GM23338 (cell line): ENCODE results near the gene RSPH10B.
"Not testable (repeated sequence)": the region's sequence is repeated elsewhere in the genome, so short reads cannot be mapped to it uniquely, and the experiment has no call there.

Experiments
- CREB1 ChIP-seq: fragments of 250-450 bp; sonication (Bioruptor Pico); IDR thresholded peaks from 2 replicates; pipeline ENCODE4 v1.5.0; 2020; ENCODE audit warnings: low read depth, mild to moderate bottlenecking, moderate library complexity
- CTCF ChIP-seq, 2 experiments: fragments of 200-600 bp in 1 of 2; sonication (generic) in 1 of 2; conservative IDR thresholded peaks; 2 replicates each; pipeline versions ENCODE4 v1.5.1 to v1.6.1; 2016 to 2017; ENCODE audit warnings: antibody characterized with exemption in 2 of 2, low read depth in 2 of 2, mild to moderate bottlenecking in 2 of 2, moderate library complexity in 1 of 2
- EZH2 ChIP-seq: fragments of 200-600 bp; sonication (generic); IDR thresholded peaks from one replicate; pipeline ENCODE4 v1.8.0; 2017; ENCODE audit warnings: antibody characterized with exemption, mild to moderate bottlenecking, low read depth; ENCODE audit not compliant: unreplicated experiment
- EZH2phosphoT487 ChIP-seq: fragments of 200-600 bp; sonication (generic); IDR thresholded peaks from one replicate; pipeline ENCODE4 v1.8.1; 2018; ENCODE audit warnings: antibody characterized with exemption; ENCODE audit not compliant: unreplicated experiment
- JUNB ChIP-seq: IDR thresholded peaks from one replicate; pipeline ENCODE4 v1.6.1; 2016; ENCODE audit warnings: antibody characterized with exemption; ENCODE audit not compliant: unreplicated experiment
- POLR2AphosphoS5 ChIP-seq: IDR thresholded peaks from 2 replicates; pipeline ENCODE4 v1.6.1; 2016; ENCODE audit warnings: antibody characterized with exemption, low read depth
- REST ChIP-seq: IDR thresholded peaks from one replicate; pipeline ENCODE4 v1.6.1; 2018; ENCODE audit warnings: antibody characterized with exemption; ENCODE audit not compliant: unreplicated experiment
- ZNF114 ChIP-seq: fragments of 250-450 bp; sonication (Bioruptor Pico); IDR thresholded peaks from 2 replicates; pipeline ENCODE4 v1.5.0; 2020; ENCODE audit warnings: mild to moderate bottlenecking, moderate library complexity

- not testable (repeated sequence) for TF ChIP-seq CTCF (conservative IDR thresholded peaks at IDR 0.05; ENCODE audit: low read depth in 2 of 2); REST; EZH2phosphoT487; POLR2AphosphoS5; ZNF114; CREB1 (CRISPR knock-in tag); EZH2; JUNB
Observed at GRCh38 chr7:6010370-6010769, 39.9 kb upstream of the RSPH10B start.
